ENCODE results near the gene HADHA. TPM values are rescaled to one million over a fixed set of nuclear protein-coding genes. Genes with fewer than 3 reads are reported as not detected.

HADHA gene
- polyA plus RNA-seq, 1 donor from 2014 or later: 40.0 TPM

GRCh38 chr2:26178246-26178645, 66.2 kb downstream of the HADHA start:
- Histone ChIP-seq H3K79me2 (replicated peaks; ENCODE audit: insufficient read depth, low read length) (peaks cover 14% of the 10 kb centered on the region), H3K27me3 (ENCODE audit: insufficient read depth, low read depth, low read length) (peaks cover 8% of the 10 kb centered on the region), H3K4me2 (ENCODE audit: low read length) (no peak overlapping the region), H3K9ac (ENCODE audit: low read length) (no peak overlapping the region), H3K36me3 (ENCODE audit: insufficient read depth, low read length) (no peaks in the 10 kb centered on the region), H3K4me3 (ENCODE audit: low read length) (peak overlapping the region; percentile 60), H4K20me1 (ENCODE audit: insufficient read depth) (no peaks in the 10 kb centered on the region), H3K9me2 (ENCODE audit: insufficient read depth, low read length) (no peaks in the 10 kb centered on the region), H3K27ac (ENCODE audit: low read length) (no peak overlapping the region), H2AFZ (ENCODE audit: low read depth, low read length) (no peak overlapping the region), H3F3A (ENCODE audit: insufficient read depth, low read length, poor library complexity, severe bottlenecking) (no peaks in the 10 kb centered on the region), H3K9me3 (ENCODE audit: low read length) (no peaks in the 10 kb centered on the region)
- TF ChIP-seq REST (IDR thresholded peaks at IDR 0.05; ENCODE audit: borderline replicate concordance) (no peak), SMC3 (conservative IDR thresholded peaks at IDR 0.05; ENCODE audit: poor library complexity) (no peak), POLR2AphosphoS5 (IDR thresholded peaks at IDR 0.05) (no peak), RAD21 (conservative IDR thresholded peaks at IDR 0.05) (no peak), CTCF (IDR thresholded peaks at IDR 0.05; ENCODE audit: poor library complexity, severe bottlenecking) (no peak), TAF1 (IDR thresholded peaks at IDR 0.05; ENCODE audit: low read depth) (no peak), EZH2 (IDR thresholded peaks at IDR 0.05; ENCODE audit: borderline replicate concordance, insufficient read depth, low read length, poor library complexity, severe bottlenecking) (no peak), MXI1 (conservative IDR thresholded peaks at IDR 0.05; ENCODE audit: poor library complexity, severe bottlenecking) (no peak), EP300 (conservative IDR thresholded peaks at IDR 0.05; ENCODE audit: poor library complexity, severe bottlenecking) (no peak)

- H3K27ac ChIP-seq (ENCODE audit: low read length): no peak overlapping the region
- TF ChIP-seq MXI1 (conservative IDR thresholded peaks at IDR 0.05; ENCODE audit: poor library complexity, severe bottlenecking): no peak
- no peak for TF ChIP-seq RAD21 (conservative IDR thresholded peaks at IDR 0.05)
- no peak for TF ChIP-seq REST (IDR thresholded peaks at IDR 0.05; ENCODE audit: borderline replicate concordance)
- TF ChIP-seq TAF1 (IDR thresholded peaks at IDR 0.05; ENCODE audit: low read depth): no peak
- TF ChIP-seq EP300 (conservative IDR thresholded peaks at IDR 0.05; ENCODE audit: poor library complexity, severe bottlenecking): no peak
- no peak for TF ChIP-seq CTCF (IDR thresholded peaks at IDR 0.05; ENCODE audit: poor library complexity, severe bottlenecking)
- TF ChIP-seq POLR2AphosphoS5 (IDR thresholded peaks at IDR 0.05): no peak
- no peak for TF ChIP-seq SMC3 (conservative IDR thresholded peaks at IDR 0.05; ENCODE audit: poor library complexity)
- no peak for TF ChIP-seq EZH2 (IDR thresholded peaks at IDR 0.05; ENCODE audit: borderline replicate concordance, insufficient read depth, low read length, poor library complexity, severe bottlenecking)
- no peak overlapping the region for H2AFZ ChIP-seq (ENCODE audit: low read depth, low read length)
- no peak overlapping the region for H3K4me3 ChIP-seq (ENCODE audit: low read length)
- H3K79me2 ChIP-seq (replicated peaks; ENCODE audit: insufficient read depth, low read length): peaks cover 14% of the 10 kb centered on the region
- H3K9ac ChIP-seq (ENCODE audit: low read length): no peak overlapping the region
- no peaks in the 10 kb centered on the region for H3K9me3 ChIP-seq (ENCODE audit: low read length)
- no peaks in the 10 kb centered on the region for H4K20me1 ChIP-seq (ENCODE audit: insufficient read depth)
- H3K9me2 ChIP-seq (ENCODE audit: insufficient read depth, low read length): no peaks in the 10 kb centered on the region
- no peaks in the 10 kb centered on the region for H3K36me3 ChIP-seq (ENCODE audit: insufficient read depth, low read length)
- no peak overlapping the region for H3K4me2 ChIP-seq (ENCODE audit: low read length)
- H3K27me3 ChIP-seq (ENCODE audit: insufficient read depth, low read depth, low read length): peaks cover 10% of the 10 kb centered on the region
- H3F3A ChIP-seq (ENCODE audit: insufficient read depth, low read length, poor library complexity, severe bottlenecking): no peaks in the 10 kb centered on the region
Measured at GRCh38 chr2:26177122-26177521, 67.3 kb downstream of the HADHA start.

Data from neural cell (in vitro differentiated cells).